Chondrocyte (in vitro differentiated cells): ENCODE measurements around the gene TERC. TPM values are rescaled to one million over a fixed set of nuclear protein-coding genes. Genes with fewer than 3 reads are reported as not detected.

ENCODE experiments used
- DNase-seq: peaks from one replicate; pipeline ENCODE4 v3.0.0; 2021; ENCODE audit warnings: mixed read lengths, low spot score
- H3K27ac Mint-ChIP-seq: one replicate; pipeline ENCODE4 v1.8.0; 2021; ENCODE audit warnings: mild to moderate bottlenecking, moderate library complexity, mixed read lengths; ENCODE audit not compliant: unreplicated experiment
- H3K27me3 Mint-ChIP-seq: 2 replicates; pipeline ENCODE4 v1.8.0; 2021; ENCODE audit warnings: low read depth, mixed read lengths
- H3K36me3 Mint-ChIP-seq: 2 replicates; pipeline ENCODE4 v1.8.0; 2021; ENCODE audit warnings: low read depth, mixed read lengths
- H3K4me1 Mint-ChIP-seq: 2 replicates; pipeline ENCODE4 v1.8.0; 2021; ENCODE audit warnings: low read depth, mild to moderate bottlenecking, mixed read lengths
- H3K4me3 Mint-ChIP-seq: one replicate; pipeline ENCODE4 v1.8.0; 2021; ENCODE audit warnings: mild to moderate bottlenecking, moderate library complexity, mixed read lengths; ENCODE audit not compliant: unreplicated experiment
- H3K9me3 Mint-ChIP-seq: 2 replicates; pipeline ENCODE4 v1.8.0; 2021; ENCODE audit warnings: low read depth, mixed read lengths
- total RNA-seq: library from RNA; stranded (reverse); gene quantifications from 3 replicates; pipeline ENCODE4 v1.2.1, GENCODE V29; 2021
- TF ChIP-seq, protein P1 (sequence below): fragments of 200-600 bp; sonication (generic); IDR thresholded peaks from 2 replicates; pipeline ENCODE4 v1.5.0; 2021; ENCODE audit warnings: antibody characterized with exemption, mild to moderate bottlenecking, moderate library complexity

The TERC gene
- total RNA-seq, 1 donor from 2014 or later = 0.99 TPM

DNA sequence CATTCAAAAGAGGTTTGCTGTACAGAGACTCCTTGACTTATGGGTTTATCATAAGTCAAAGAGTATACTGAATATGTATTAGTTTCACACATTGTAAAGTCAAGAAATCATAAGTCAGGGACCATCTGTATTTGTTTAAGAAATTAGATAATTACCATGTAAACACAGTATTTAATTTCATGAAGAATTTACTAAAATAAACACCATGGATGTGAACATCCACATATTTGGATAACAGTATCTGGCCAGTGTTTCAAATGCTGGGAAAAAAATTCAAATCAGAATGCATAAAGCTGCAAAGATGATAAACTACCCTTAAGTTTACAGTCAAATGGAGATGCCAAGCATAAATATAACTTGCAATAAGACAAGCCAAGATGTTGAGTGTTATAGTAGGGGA lies 25.4 kb upstream of the TERC start:
- peaks cover 15% of the 10 kb centered on the region for H3K36me3 Mint-ChIP-seq
- H3K9me3 Mint-ChIP-seq = no peaks in the 10 kb centered on the region
- no peaks in the 10 kb centered on the region for H3K27me3 Mint-ChIP-seq

DNA sequence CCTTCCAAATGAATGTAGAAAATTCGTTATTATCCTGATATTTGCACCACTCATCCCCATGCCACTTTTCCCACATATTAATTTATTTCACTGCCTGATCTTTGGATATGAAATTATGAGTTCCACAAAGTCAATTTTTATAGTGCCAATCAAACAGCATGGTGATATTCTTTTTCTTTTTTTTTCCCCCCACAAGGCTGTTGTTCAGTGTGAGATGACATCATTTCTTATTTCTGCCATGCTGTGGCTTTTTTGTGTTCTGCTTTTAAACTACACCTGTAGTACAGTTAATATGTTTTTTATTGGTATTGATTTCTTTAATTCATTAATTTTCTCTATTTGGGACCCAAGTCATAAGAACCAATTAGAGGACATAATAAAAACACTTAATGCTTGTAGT lies 22.9 kb upstream of the TERC start:
- H3K36me3 Mint-ChIP-seq = peaks cover 16% of the 10 kb centered on the region
- H3K4me1 Mint-ChIP-seq = no peaks in the 10 kb centered on the region
- TF ChIP-seq, protein P1, sequence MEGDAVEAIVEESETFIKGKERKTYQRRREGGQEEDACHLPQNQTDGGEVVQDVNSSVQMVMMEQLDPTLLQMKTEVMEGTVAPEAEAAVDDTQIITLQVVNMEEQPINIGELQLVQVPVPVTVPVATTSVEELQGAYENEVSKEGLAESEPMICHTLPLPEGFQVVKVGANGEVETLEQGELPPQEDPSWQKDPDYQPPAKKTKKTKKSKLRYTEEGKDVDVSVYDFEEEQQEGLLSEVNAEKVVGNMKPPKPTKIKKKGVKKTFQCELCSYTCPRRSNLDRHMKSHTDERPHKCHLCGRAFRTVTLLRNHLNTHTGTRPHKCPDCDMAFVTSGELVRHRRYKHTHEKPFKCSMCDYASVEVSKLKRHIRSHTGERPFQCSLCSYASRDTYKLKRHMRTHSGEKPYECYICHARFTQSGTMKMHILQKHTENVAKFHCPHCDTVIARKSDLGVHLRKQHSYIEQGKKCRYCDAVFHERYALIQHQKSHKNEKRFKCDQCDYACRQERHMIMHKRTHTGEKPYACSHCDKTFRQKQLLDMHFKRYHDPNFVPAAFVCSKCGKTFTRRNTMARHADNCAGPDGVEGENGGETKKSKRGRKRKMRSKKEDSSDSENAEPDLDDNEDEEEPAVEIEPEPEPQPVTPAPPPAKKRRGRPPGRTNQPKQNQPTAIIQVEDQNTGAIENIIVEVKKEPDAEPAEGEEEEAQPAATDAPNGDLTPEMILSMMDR = no peak
- H3K27ac Mint-ChIP-seq = no peak overlapping the region
- DNase-seq = no peak
- H3K27me3 Mint-ChIP-seq = no peaks in the 10 kb centered on the region
- H3K9me3 Mint-ChIP-seq = no peaks in the 10 kb centered on the region
- no peak overlapping the region for H3K4me3 Mint-ChIP-seq

More for the DNA sequence above, 25.4 kb upstream of the TERC start:
- Mint-ChIP-seq H3K27ac (no peak overlapping the region), H3K4me1 (no peaks in the 10 kb centered on the region), H3K4me3 (no peak overlapping the region)
- TF ChIP-seq, protein P1 = no peak
- no peak for DNase-seq

DNA sequence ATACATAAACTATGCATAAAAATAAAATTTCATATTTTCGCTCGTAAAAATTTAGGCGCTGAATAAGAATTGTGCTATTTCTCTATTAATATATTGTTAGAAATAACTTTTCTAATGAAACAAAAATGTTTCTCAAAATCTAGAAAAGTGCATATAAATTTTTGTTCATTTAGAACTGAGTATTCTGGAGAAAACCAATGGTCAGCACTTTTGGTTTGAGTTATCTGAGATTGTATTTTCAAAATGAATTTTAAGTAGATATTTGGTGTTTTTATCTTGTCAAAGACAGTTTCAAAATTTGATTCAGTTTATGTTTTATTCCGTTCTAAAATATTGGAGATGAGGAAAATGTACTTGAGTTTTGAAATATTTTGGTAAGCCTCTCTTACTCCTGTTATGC lies 22.3 kb upstream of the TERC start:
- Mint-ChIP-seq H3K27me3 (no peaks in the 10 kb centered on the region), H3K4me1 (no peaks in the 10 kb centered on the region), H3K36me3 (peaks cover 14% of the 10 kb centered on the region), H3K4me3 (no peak overlapping the region), H3K9me3 (no peaks in the 10 kb centered on the region), H3K27ac (no peak overlapping the region)
- no peak for DNase-seq
- TF ChIP-seq, protein P1 = no peak

DNA sequence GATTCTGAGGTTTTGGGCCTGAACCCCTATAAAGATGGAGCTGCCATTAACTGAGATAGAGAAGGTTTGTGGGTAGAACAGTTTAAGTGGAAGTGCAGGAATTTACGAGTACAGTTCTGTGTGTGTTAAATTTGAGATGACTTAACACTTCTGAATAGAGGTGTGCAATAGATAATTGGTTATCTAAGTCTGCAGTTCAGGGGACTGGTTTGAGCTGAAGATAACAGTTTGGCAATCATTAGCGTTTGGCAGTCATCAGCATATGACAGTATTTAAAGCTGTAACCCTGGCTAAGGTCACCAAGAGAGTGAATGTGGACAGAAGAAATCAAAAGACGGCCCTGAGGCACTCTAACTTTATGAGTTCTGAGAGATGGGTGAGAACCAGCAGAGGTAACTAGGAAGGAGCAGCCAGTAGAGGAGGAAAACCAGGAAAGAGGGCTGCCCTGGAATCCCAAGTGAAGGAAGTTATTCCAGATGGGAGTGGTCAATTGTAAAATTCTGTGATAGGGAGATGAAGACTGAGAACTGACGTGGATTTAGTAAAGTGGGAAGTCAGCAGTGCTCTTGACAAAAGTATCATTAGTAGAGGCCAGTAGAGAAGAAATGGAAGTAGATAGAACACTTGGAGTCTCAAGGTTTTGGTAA lies 16.5 kb upstream of the TERC start:
- Mint-ChIP-seq H3K36me3 (peaks cover 41% of the 10 kb centered on the region), H3K27me3 (no peaks in the 10 kb centered on the region), H3K4me3 (no peak overlapping the region), H3K27ac (no peak overlapping the region), H3K9me3 (no peaks in the 10 kb centered on the region), H3K4me1 (peaks cover 5% of the 10 kb centered on the region)
- no peak for DNase-seq
- TF ChIP-seq, protein P1 = no peak

DNA sequence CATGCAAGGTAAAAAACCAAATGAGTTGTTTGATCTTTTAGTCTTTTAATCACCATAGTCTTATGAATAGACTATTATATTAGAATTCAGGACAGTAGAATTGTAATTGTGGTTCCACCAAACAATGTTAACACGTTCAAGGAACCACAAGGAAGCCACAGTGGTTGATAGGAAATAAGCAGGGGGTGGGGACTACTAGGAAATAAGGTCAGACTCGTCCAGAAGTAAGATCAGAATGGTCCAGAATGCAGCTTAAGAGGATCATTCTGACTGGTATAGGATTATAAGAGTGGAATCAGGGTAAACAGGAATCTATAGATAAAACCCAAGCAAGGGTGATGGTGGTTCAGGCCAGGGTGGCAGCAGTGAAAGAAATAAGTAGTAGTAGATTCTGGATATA lies 15.9 kb upstream of the TERC start:
- Mint-ChIP-seq H3K36me3 (peaks cover 36% of the 10 kb centered on the region), H3K27ac (no peak overlapping the region), H3K4me1 (peaks cover 5% of the 10 kb centered on the region), H3K27me3 (no peaks in the 10 kb centered on the region), H3K4me3 (no peak overlapping the region), H3K9me3 (no peaks in the 10 kb centered on the region)
- TF ChIP-seq, protein P1 = no peak
- no peak for DNase-seq
